ENCODE measurements around the gene ZNF575.

GRCh38 chr19:43486412-43486811 is 46.6 kb upstream of the ZNF575 start:
- TF ChIP-seq CTCF (conservative IDR thresholded peaks at IDR 0.05; ENCODE audit: low read length), result no peak
- no peak for TF ChIP-seq EZH2phosphoT487 (IDR thresholded peaks at IDR 0.05; ENCODE audit: borderline replicate concordance, low read depth, low read length)

Data from OCI-LY7 (cell line).